Keratinocyte (primary cell): Measurements from ENCODE around the gene C11orf42. TPM values are rescaled to one million over a fixed set of nuclear protein-coding genes. Genes with fewer than 3 reads are reported as not detected.

Experiments
- DNase-seq: peaks from one replicate; pipeline ENCODE4 v3.0.0-alpha.2; 2011; ENCODE audit warnings: low read depth, missing footprints, low spot score
- FAIRE-seq: peaks from 2 replicates; lab custom pipeline; 2011; peaks lifted over from hg19 to GRCh38; lab: Jason Lieb, UNC
- H2AFZ ChIP-seq: 2 replicates; pipeline ENCODE4 v1.6.0; 2012; ENCODE audit warnings: low read length, control low read depth, inconsistent platforms; ENCODE audit not compliant: control insufficient read depth
- H3K27ac ChIP-seq: 2 replicates; pipeline ENCODE4 v1.5.1; 2011; ENCODE audit warnings: low read length; ENCODE audit not compliant: control insufficient read depth, insufficient read depth
- H3K27me3 ChIP-seq: 3 replicates; pipeline ENCODE4 v1.6.0; 2011; ENCODE audit warnings: low read length; ENCODE audit not compliant: control insufficient read depth, insufficient read depth; ENCODE audit errors: extremely low read depth
- H3K36me3 ChIP-seq, 2 experiments: 2 replicates in 1 of 2; 3 replicates in 1 of 2; pipeline ENCODE4 v1.5.1; 2011; ENCODE audit warnings: low read length in 2 of 2, mild to moderate bottlenecking in 1 of 2; ENCODE audit not compliant: control insufficient read depth in 2 of 2, insufficient read depth in 2 of 2; ENCODE audit errors: extremely low read depth in 1 of 2
- H3K4me1 ChIP-seq: 3 replicates; pipeline ENCODE4 v1.5.1; 2011; ENCODE audit warnings: low read length; ENCODE audit not compliant: control insufficient read depth, insufficient read depth; ENCODE audit errors: extremely low read depth
- H3K4me2 ChIP-seq: 3 replicates; pipeline ENCODE4 v1.6.0; 2011; ENCODE audit warnings: low read depth, low read length; ENCODE audit not compliant: control insufficient read depth, insufficient read depth; ENCODE audit errors: extremely low read depth
- H3K4me3 ChIP-seq, 3 experiments: fragments of 200-600 bp in 1 of 3; sonication (generic) in 1 of 3; 2 replicates in 2 of 3; 3 replicates in 1 of 3; pipeline ENCODE4 v1.5.1; 2011 to 2016; ENCODE audit warnings: low read length in 3 of 3, mild to moderate bottlenecking in 3 of 3, control low read depth in 2 of 3, inconsistent platforms in 1 of 3, low read depth in 1 of 3, mixed read lengths in 1 of 3, mixed run types in 1 of 3, moderate library complexity in 1 of 3; ENCODE audit not compliant: control insufficient read depth in 2 of 3, insufficient read depth in 2 of 3; ENCODE audit errors: extremely low read depth in 1 of 3
- H3K79me2 ChIP-seq: 2 replicates; pipeline ENCODE4 v1.6.0; 2012; ENCODE audit warnings: low read length; ENCODE audit not compliant: control insufficient read depth, insufficient read depth
- H3K9ac ChIP-seq: 3 replicates; pipeline ENCODE4 v1.6.0; 2011; ENCODE audit warnings: low read length; ENCODE audit not compliant: control insufficient read depth, insufficient read depth; ENCODE audit errors: extremely low read depth
- H3K9me1 ChIP-seq: 3 replicates; pipeline ENCODE4 v1.6.0; 2011; ENCODE audit warnings: low read length; ENCODE audit not compliant: control insufficient read depth, insufficient read depth; ENCODE audit errors: extremely low read depth
- H3K9me3 ChIP-seq: 2 replicates; pipeline ENCODE4 v1.5.1; 2012; ENCODE audit warnings: low read depth, low read length; ENCODE audit not compliant: control insufficient read depth
- H4K20me1 ChIP-seq: 3 replicates; pipeline ENCODE4 v1.6.0; 2011; ENCODE audit warnings: low read length; ENCODE audit not compliant: control insufficient read depth, insufficient read depth; ENCODE audit errors: extremely low read depth
- CTCF ChIP-seq, 3 experiments: IDR thresholded peaks in 1 of 3; conservative IDR thresholded peaks in 1 of 3; optimal IDR thresholded peaks in 1 of 3; 2 replicates in 2 of 3; 3 replicates in 1 of 3; pipeline versions ENCODE3 to v1.5.1; 2011; ENCODE audit warnings: low read length in 3 of 3, mild to moderate bottlenecking in 3 of 3, moderate library complexity in 2 of 3, control low read depth in 1 of 3, inconsistent platforms in 1 of 3; ENCODE audit not compliant: insufficient read depth in 2 of 3; ENCODE audit errors: extremely low read depth in 1 of 3
- EZH2 ChIP-seq: IDR thresholded peaks from one replicate; pipeline ENCODE4 v1.6.1; 2012; ENCODE audit warnings: inconsistent platforms, mild to moderate bottlenecking, low read length, moderate library complexity
- dilution Hi-C: fragments of 300-500 bp; cut with MboI; formaldehyde crosslinking; loops from one replicate; pipeline ENCODE4 v1.7.0; 2020; ENCODE audit warnings: low sequenced_read_pairs; ENCODE audit not compliant: extremely low pct_ligation_motif_present
- polyA plus RNA-seq, 5 experiments: library from polyadenylated mRNA; depleted of rRNA in 3 of 5; stranded (reverse) in 3 of 5; stranded (forward) in 1 of 5; unstranded in 1 of 5; fragments of >200 nt; gene quantifications; 1 replicate in 1 of 5; 2 replicates in 3 of 5; 3 replicates in 1 of 5; pipeline versions ENCODE4 v1.2.1 to v1.2.3, GENCODE V29; 2011 to 2012; ENCODE audit warnings: missing spikeins in 2 of 5, low read depth in 1 of 5, low replicate concordance in 1 of 5

Gene C11orf42
- polyA plus RNA-seq, 1 donor (not counting 4 experiments of a cell fraction or from before 2014, with no cell fraction given): not detected

- no peaks in the 10 kb centered on the region for H3K9me1 ChIP-seq
- no peak for FAIRE-seq
- TF ChIP-seq CTCF (optimal IDR thresholded peaks at IDR 0.05 in 1 of 3, IDR thresholded peaks at IDR 0.05 in 1 of 3, conservative IDR thresholded peaks at IDR 0.05 in 1 of 3; ENCODE audit: extremely low read depth in 1 of 3, insufficient read depth in 2 of 3, low read length in 3 of 3) (no peak), EZH2 (no peak)
- peaks cover 66% of the 10 kb centered on the region for H3K79me2 ChIP-seq
- dilution Hi-C loops: no loop called here
- peaks cover 2% of the 10 kb centered on the region for H4K20me1 ChIP-seq
- no peaks in the 10 kb centered on the region for H3K9me3 ChIP-seq
- H3K4me1 ChIP-seq: peaks cover 12% of the 10 kb centered on the region
- no peak overlapping the region for H3K4me3 ChIP-seq
- no peak overlapping the region for H3K4me2 ChIP-seq
- no peak overlapping the region for H3K9ac ChIP-seq
- H3K27ac ChIP-seq: no peak overlapping the region
- no peak for DNase-seq
- H2AFZ ChIP-seq: no peak overlapping the region
- H3K36me3 ChIP-seq: peaks cover 0 to 10% of the 10 kb centered on the region in 2 experiments
- no peaks in the 10 kb centered on the region for H3K27me3 ChIP-seq
Observed at GRCh38 chr11:6228520-6228919, 23.2 kb downstream of the C11orf42 start.

GRCh38 chr11:6229911-6230310, 24.6 kb downstream of the C11orf42 start:
- H2AFZ ChIP-seq: no peak overlapping the region
- no peak overlapping the region for H3K4me2 ChIP-seq
- H3K9me3 ChIP-seq: no peaks in the 10 kb centered on the region
- no peak overlapping the region for H3K4me3 ChIP-seq
- no peaks in the 10 kb centered on the region for H3K9me1 ChIP-seq
- FAIRE-seq: no peak
- DNase-seq: no peak
- H3K4me1 ChIP-seq: peaks cover 15% of the 10 kb centered on the region
- H3K79me2 ChIP-seq: peaks cover 75% of the 10 kb centered on the region
- TF ChIP-seq CTCF (optimal IDR thresholded peaks at IDR 0.05 in 1 of 3, IDR thresholded peaks at IDR 0.05 in 1 of 3, conservative IDR thresholded peaks at IDR 0.05 in 1 of 3; ENCODE audit: extremely low read depth in 1 of 3, insufficient read depth in 2 of 3, low read length in 3 of 3) (no peak), EZH2 (no peak)
- H3K36me3 ChIP-seq: peaks cover 0 to 1% of the 10 kb centered on the region in 2 experiments
- no peaks in the 10 kb centered on the region for H3K27me3 ChIP-seq
- H3K9ac ChIP-seq: no peak overlapping the region
- dilution Hi-C loops: no loop called here
- peaks cover 2% of the 10 kb centered on the region for H4K20me1 ChIP-seq
- no peak overlapping the region for H3K27ac ChIP-seq
